HFF-Myc (cell line): Measurements from ENCODE around the gene DLG2.
"Not testable (repeated sequence)": the region's sequence is repeated elsewhere in the genome, so short reads cannot be mapped to it uniquely, and the experiment has no call there.

ENCODE experiments used
- DNase-seq: peaks from one replicate; pipeline ENCODE4 v3.0.0-alpha.2; 2011; ENCODE audit warnings: low read depth; ENCODE audit errors: extremely low read depth
- H3K4me3 ChIP-seq: replicated peaks from 2 replicates; pipeline ENCODE4 v1.5.1; 2011; ENCODE audit warnings: low read depth, mild to moderate bottlenecking, control low read depth, low read length
- TF ChIP-seq, protein P1 (sequence below): IDR thresholded peaks from 2 replicates; pipeline ENCODE4 v1.5.1; 2012; ENCODE audit warnings: mild to moderate bottlenecking, low read depth, low read length, control low read depth; ENCODE audit errors: missing control alignments

Gene DLG2

GRCh38 chr11:83448686-83449085 is 2178.5 kb downstream of the DLG2 start:
- TF ChIP-seq, protein P1, sequence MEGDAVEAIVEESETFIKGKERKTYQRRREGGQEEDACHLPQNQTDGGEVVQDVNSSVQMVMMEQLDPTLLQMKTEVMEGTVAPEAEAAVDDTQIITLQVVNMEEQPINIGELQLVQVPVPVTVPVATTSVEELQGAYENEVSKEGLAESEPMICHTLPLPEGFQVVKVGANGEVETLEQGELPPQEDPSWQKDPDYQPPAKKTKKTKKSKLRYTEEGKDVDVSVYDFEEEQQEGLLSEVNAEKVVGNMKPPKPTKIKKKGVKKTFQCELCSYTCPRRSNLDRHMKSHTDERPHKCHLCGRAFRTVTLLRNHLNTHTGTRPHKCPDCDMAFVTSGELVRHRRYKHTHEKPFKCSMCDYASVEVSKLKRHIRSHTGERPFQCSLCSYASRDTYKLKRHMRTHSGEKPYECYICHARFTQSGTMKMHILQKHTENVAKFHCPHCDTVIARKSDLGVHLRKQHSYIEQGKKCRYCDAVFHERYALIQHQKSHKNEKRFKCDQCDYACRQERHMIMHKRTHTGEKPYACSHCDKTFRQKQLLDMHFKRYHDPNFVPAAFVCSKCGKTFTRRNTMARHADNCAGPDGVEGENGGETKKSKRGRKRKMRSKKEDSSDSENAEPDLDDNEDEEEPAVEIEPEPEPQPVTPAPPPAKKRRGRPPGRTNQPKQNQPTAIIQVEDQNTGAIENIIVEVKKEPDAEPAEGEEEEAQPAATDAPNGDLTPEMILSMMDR = no peak
- H3K4me3 ChIP-seq = no peak overlapping the region
- no peak for DNase-seq

DNA sequence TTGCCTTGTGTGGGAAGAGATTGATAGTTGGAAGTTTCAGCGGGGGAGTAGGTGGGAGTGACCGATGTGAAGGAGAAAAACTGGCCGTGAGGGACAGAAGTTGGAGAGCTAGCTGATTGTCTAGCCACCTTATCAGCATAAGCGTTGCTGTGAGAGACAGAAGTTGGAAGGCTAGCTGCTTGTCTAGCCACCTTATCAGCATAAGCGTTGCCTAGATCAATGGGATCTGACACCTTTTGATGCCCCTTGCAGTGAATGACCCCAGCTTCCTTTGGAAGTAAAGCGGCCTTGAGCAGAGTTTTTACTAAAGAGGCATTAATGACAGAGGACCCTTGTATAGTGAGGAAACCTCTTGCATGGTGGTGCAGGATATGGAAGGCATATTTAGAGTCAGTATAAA is 2183.3 kb downstream of the DLG2 start:
- DNase-seq, H3K4me3 ChIP-seq: not testable (repeated sequence)

DNA sequence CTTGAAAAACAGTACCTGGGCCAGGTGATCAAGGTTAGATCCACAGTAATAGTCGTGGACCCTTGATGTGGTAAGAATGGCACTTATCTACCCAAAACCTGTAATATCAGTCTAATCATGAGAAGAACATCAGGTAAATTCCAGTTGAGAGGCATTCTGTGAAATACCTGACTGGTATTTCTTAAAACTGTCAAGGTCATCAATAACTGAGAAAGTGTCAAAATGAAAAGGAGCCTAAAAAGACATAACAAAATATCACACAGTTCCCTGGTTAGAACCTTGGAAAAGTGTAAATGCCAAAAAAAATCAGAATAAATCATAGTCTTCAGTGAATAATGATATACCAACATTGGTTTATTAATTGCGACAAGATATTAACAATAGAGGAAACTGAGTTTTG is 2185.5 kb downstream of the DLG2 start:
- no peak overlapping the region for H3K4me3 ChIP-seq
- DNase-seq = no peak
- TF ChIP-seq, protein P1 = no peak

- TF ChIP-seq, protein P1 = no peak
Measured at GRCh38 chr11:83441171-83441570, 2186.0 kb downstream of the DLG2 start.

DNA sequence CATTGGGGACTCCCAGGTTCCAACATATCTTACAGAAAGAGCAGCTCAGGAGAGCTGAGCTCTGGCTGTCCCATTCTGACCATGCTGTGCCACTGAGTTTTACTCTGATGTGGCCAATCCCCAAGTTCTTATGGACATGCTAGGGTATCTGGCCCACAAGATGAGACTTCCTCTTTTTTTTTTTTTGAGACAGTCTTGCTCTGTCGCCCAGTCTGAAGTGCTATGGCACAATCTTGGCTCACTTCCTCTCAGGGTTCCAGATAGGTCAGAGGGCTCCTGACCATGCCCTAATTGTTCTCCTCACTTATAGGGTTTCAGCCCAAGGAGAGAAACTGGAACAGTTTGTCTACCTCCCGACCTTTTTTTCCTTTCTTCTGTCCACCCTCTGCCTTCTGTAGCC is 2188.7 kb downstream of the DLG2 start:
- TF ChIP-seq, protein P1 = no peak
- no peak for DNase-seq
- H3K4me3 ChIP-seq = no peak overlapping the region

More at GRCh38 chr11:83441171-83441570, 2186.0 kb downstream of the DLG2 start:
- H3K4me3 ChIP-seq = no peak overlapping the region
- DNase-seq = no peak

- DNase-seq = no peak
- H3K4me3 ChIP-seq = no peak overlapping the region
- TF ChIP-seq, protein P1 = no peak
Measured at GRCh38 chr11:83437939-83438338, 2189.2 kb downstream of the DLG2 start.

GRCh38 chr11:83436855-83437254 is 2190.3 kb downstream of the DLG2 start:
- TF ChIP-seq, protein P1 = no peak
- no peak overlapping the region for H3K4me3 ChIP-seq
- no peak for DNase-seq

DNA sequence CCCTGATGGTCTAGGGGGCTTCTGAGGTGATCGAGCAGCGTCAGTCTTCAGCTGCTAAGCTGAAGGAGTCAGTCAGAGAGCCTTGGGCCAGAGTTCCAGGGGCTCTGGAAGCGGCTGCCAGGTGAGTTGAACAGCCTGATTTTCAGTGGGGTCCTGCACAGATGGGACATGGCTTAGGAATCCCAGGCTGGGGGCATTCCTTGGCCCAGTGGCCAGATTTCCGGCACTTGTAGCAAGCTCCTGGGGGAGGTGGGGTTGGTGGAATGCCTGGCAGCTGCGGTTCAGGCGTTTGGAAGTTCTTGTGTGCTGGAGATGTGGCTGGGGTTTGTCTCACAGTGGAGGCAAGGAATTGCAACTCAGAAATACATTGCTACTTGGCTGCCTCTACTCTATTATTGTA is 2192.3 kb downstream of the DLG2 start:
- DNase-seq = not testable (repeated sequence)

More for the DNA sequence above, 2192.3 kb downstream of the DLG2 start:
- H3K4me3 ChIP-seq = not testable (repeated sequence)
